ENCODE data around the gene SPG21.

DNA sequence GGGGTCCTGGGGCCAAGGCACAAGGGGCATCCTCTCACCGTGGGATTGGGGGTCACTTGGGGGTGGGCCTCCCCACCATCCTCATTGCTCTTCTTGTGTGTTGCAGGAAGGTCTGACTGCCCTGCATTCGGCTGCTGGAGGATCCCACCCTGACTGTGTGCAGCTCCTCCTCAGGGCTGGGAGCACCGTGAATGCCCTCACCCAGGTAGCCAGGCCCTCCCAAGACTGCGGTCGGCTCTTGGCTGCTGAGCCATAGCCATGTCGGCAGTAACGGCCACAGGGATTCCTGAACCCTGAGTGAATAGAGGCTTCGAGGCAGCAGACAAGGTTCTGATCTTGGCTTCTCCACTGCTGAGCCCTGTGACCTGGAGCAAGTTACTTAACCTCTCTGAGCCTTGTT is 58.3 kb downstream of the SPG21 start:
- no peak for TF ChIP-seq TCF12 (IDR thresholded peaks at IDR 0.05; ENCODE audit: low read depth, low read length)
- TF ChIP-seq CTCF (IDR thresholded peaks at IDR 0.05; ENCODE audit: control extremely low read depth in 1 of 3, insufficient read depth in 1 of 3, low read depth in 1 of 3, low read length in 3 of 3), result no peak
- no peak for TF ChIP-seq CBX5 (IDR thresholded peaks at IDR 0.05; ENCODE audit: low read depth, low read length)
- no peak for TF ChIP-seq EP300 (IDR thresholded peaks at IDR 0.05; ENCODE audit: borderline replicate concordance in 1 of 2, low read depth in 2 of 2, low read length in 2 of 2)
- TF ChIP-seq POLR2AphosphoS5 (IDR thresholded peaks at IDR 0.05; ENCODE audit: low read depth, low read length), result no peak
- no peak for TF ChIP-seq SP1 (IDR thresholded peaks at IDR 0.05; ENCODE audit: low read depth, low read length)
- TF ChIP-seq YY1 (IDR thresholded peaks at IDR 0.05; ENCODE audit: low read depth, low read length), result no peak
- no peak for TF ChIP-seq JUND (IDR thresholded peaks at IDR 0.05; ENCODE audit: low read length)
- no peak for TF ChIP-seq RXRA (IDR thresholded peaks at IDR 0.05; ENCODE audit: insufficient read depth, low read depth, low read length)
- no peak for TF ChIP-seq CEBPB (IDR thresholded peaks at IDR 0.05; ENCODE audit: low read depth, low read length)

Data from H1 (cell line).